Fibroblast of skin of right biceps (primary cell): ENCODE measurements around the gene ADAM19.
"Not testable (repeated sequence)": the region's sequence is repeated elsewhere in the genome, so short reads cannot be mapped to it uniquely, and the experiment has no call there.

Experiments
- DNase-seq: peaks from one replicate; pipeline ENCODE4 v3.0.0-alpha.2; 2013

The ADAM19 gene

DNA sequence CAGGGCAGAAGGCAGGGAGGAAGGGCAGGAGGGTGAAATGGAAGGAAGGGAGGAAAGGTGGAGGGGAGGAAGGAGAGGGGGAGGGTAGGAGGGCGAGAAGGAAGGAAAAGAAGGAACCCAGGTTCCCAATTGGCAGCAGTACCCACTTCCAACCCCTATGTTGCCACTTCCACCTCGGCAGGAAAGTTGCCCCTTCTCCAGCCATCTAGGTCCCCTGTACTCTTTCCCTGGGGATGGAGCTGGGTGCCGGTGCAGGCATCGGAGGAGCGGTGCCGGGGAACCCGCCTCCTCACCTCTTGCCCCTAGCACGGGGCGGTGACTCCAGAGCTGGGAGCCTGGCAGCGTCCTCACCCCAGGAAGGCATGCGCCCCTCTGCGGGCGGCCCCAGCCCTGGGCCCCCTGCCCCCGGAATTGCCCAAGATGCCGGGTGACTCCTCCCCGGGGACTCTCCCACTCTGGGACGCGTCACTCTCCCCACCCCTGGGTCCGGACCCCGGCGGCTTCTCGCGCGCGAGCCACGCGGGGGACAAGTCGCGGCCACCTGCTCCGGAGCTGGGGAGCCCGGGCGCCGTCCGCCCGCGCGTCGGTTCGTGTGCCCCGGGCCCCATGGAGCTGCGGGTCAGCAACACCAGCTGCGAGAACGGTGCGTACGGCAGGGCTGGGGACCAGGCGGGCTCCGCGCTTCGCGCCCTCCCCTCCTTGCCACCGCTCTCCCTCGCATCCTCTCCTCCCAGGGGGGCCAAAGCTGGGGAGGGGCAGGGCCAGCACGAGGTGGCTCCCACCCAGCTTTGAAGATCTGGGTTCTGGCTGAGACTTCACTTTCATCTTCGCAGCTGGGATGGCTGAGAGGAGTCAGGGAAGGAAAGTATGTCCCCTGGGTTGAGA, 115.6 kb downstream of the ADAM19 start, which contains the start of gene NIPAL4:
Gene NIPAL4 (plus strand): TSS at position 499 of the 885 bp plus-strand sequence. CDS start 108 bp downstream, at position 607.
- no peak for DNase-seq

DNA sequence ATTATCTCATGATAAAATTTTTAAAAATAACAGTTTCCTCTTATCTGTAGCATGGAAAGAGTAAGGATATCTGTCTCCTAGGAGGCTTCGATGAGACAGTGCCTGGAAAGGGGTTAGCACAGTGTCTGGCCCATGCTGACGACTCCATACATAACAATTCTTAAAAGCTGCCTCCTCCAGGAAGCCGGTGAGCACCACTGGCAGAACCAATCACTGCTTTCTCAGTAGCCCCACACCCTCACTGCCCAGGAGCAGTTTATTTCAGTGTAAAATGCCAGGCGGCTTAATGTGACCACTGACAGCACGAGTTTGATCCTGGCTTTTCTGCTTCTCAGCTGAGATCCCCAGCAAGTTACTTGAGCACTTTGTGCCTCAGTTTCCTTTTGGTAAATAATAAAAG, 116.7 kb downstream of the ADAM19 start:
- no peak for DNase-seq

DNA sequence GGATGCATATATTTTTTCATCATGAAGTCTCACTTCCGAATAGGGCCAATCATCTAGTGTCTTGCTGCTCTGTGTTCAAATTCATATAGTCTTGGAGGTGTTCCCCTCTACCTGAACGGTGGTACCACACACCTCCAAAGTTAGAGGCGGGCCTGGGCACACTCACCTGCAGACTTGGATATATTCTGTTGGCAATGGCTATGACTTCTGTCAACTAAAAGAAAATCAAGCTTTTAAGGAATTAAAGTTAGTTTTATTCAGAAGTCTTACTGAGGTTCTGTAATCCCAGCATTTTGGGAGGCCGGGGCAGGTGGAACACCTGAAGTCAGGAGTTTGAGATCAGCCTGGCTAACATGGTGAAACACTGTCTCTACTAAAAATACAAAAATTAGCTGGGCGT, 118.2 kb downstream of the ADAM19 start:
- no peak for DNase-seq

GRCh38 chr5:157456301-157456700, 119.3 kb downstream of the ADAM19 start:
- no peak for DNase-seq

DNA sequence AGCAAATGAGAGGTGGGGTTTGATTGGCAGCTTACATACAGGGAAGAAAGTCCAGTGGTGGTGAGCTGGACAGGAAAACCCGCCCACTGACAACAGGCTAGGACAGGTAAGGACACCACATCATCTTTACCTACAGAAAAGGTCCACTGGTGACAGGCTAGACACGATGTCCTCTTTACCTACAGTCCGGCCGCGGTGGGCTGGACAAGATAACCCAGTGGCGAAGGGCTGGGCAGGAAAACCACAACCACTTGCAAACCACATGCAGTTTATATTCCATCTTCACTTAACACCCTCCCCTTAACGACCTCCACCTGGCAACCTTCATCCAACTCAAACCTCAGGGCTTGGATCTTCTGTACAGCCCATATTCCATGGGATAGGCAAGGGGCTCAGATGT, 120.5 kb downstream of the ADAM19 start:
- DNase-seq, result no peak

DNA sequence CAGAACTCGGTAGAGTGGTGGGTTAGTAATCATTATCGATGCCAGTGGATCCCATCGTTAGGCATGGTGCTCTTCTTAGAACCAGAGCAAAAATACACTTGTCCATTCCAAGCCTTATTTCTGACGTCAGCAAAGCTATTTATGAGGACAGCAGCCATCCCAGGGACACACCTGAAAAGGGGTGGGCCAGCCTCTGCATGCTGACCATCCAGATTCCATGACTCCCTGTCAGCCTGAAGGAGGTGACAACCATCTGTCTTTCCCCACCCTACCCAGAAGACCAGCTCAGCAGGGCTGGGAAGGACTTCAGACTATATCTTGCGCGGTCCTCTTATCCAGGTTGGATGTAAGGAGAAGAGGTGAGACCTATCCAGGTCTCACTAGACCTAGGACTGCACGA, 121.3 kb downstream of the ADAM19 start:
- DNase-seq, result no peak

- DNase-seq, result no peak
Observed at GRCh38 chr5:157451806-157452205, 123.8 kb downstream of the ADAM19 start.

GRCh38 chr5:157450024-157450423, 125.6 kb downstream of the ADAM19 start:
- no peak for DNase-seq

DNA sequence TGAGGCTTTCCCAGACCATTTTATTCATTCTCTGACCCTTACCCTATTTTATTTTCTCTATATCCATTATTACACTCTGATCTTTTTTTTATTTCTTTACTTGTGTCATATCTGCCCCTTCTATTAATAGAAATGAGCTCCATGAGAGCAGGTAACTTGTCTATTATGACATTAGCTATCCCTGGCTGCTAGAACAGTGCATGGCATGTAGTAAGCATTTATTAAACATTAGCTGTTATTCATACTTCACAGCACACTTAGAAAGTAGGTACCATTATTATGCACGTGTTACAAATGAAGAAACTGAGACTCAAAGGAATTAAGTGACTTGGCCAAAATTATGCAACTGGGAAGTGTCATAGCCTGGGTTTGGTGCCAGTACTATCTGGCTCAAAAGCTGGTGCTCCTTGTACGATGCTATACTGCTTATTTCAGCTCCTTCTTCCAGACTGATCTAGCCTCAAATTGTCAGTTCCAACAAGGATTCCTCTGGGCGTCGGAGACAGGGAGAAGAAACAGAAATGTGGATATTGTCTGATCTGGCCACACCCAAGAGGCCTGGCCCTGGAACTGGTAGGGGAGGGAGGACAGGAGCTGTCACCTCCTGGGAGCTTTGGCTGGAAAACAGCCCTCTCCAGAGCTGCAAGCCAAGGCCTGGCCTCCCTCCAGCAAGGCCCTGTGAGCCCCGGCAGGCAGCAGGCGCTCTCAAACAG, 126.4 kb downstream of the ADAM19 start:
- DNase-seq, result no peak

DNA sequence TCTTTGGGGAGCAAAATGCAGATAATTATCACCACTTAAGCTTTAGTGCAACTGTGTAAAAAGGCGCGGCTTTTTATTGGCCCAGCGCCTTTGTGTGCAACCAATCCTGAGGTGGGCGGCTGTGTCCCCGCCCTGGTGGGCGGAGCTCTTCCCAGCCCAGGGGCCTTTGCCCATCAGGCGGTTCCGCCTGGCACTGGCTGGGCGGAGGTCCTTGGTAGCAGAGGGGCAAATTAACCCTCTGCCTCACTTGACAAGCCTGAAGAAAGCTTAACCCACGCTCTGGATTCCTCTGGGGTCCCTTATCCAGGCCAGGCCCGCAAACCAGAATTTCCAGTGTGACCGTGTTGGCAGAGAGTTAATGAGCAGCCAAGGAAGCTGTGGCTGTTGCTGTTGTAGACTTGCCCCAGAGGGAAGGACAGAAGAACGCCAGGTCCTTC, 128.4 kb downstream of the ADAM19 start:
- DNase-seq, result no peak

DNA sequence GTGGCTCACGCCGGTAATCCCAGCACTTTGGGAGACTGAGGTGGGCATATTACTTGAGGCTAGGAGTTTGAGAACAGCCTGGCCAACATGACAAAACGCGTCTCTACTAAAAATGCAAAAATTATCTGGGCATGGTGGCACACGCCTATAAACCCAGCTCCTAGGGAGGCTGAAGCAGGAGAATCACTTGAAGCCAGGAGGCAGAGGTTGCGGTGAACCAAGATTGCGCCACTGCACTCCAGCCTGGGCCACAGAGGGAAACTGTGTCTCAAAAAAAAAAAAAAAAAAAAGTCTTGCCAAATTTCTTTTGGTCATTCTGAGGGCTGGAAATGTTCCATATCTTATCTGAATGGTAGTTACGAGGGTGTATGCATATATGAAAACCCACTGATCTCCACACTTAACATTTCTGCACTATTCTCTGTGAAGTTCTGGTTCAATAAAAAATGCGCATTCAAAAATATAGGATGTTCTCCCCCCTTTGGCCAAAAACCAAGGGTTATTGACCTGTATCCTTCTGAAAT, 129.1 kb downstream of the ADAM19 start:
- DNase-seq, result no peak

GRCh38 chr5:157445745-157446411, 129.7 kb downstream of the ADAM19 start:
- peak; percentile 29 for DNase-seq

DNA sequence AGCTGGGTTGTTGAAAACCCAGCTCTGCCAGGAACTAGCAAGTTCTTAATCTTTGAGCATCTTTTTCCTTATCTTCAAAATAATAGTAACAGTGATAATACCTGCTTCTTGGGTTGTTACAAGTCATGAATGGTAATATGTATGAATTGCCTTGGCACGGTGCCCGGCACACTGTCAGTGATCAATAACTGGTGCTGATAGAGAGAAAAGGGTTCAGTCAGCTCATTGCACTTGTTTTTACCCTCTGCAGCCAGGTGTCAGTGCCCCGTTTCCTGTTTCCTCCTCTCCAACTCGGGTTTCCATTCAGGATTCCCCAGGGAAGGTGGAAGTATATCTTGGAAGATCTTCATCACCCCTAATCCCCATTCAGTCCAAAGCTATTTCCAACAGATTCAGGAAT, 131.4 kb downstream of the ADAM19 start:
- no peak for DNase-seq

- peak; percentile 75 for DNase-seq
Observed at GRCh38 chr5:157443041-157443549, 132.5 kb downstream of the ADAM19 start.

- DNase-seq, result no peak
Observed at GRCh38 chr5:157434096-157434495, 141.5 kb downstream of the ADAM19 start.

- DNase-seq, result peak; percentile 79
Observed at GRCh38 chr5:157431544-157432200, 143.9 kb downstream of the ADAM19 start.

GRCh38 chr5:157429920-157430319, 145.7 kb downstream of the ADAM19 start:
- not testable (repeated sequence) for DNase-seq
